ENCODE data around the gene ZNF174.

DNA sequence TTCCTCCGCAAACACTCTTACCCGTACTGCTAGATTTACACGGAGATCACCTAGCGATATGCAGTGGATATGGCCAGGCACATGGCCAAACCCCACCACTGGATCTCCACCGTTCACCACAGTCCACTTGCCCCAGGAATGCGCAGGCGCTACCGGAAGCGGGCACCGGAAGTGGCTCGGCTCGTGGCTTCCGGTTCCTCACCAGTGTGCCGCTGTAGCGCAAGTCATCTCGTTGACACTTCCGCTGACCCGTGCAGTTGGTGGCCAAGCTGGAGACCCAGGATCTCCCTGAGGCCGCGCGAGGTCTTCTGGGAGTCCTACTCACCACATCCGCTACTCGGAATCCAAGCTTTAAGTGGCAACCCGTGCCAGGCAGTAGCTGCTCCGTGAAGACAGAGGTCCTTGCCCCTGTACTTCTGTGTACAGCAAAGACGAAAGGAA lies 30.8 kb downstream of the ZNF174 start:
- TF ChIP-seq CTCF (IDR thresholded peaks at IDR 0.05) (no peak), POLR2A (IDR thresholded peaks at IDR 0.05) (no peak)

All from lower leg skin (tissue), 3 donors.